Aorta (tissue), 5 donors: ENCODE results near the gene ASRGL1. TPM values are rescaled to one million over a fixed set of nuclear protein-coding genes. Genes with fewer than 3 reads are reported as not detected.
"Not testable (repeated sequence)": the region's sequence is repeated elsewhere in the genome, so short reads cannot be mapped to it uniquely, and the experiment has no call there.

ENCODE experiments used
- ATAC-seq: fragments of 200-7000 bp; cut with Tn5 transposase; one replicate; pipeline ENCODE4 v1.9.1; 2022; ENCODE audit warnings: moderate library complexity; ENCODE audit not compliant: low FRiP score
- DNase-seq, 2 donors: peaks; one replicate each; pipeline ENCODE4 v3.0.0-alpha.2; 2020
- H3K27ac ChIP-seq, 2 donors: one replicate each; pipeline ENCODE4 v1.5.1; 2013; ENCODE audit warnings: low read length in 2 of 2, mild to moderate bottlenecking in 2 of 2, moderate library complexity in 2 of 2, control low read depth in 1 of 2, inconsistent platforms in 1 of 2, low read depth in 1 of 2
- H3K27me3 ChIP-seq, 2 donors: one replicate each; pipeline ENCODE4 v1.6.1; 2013; ENCODE audit warnings: control low read depth in 1 of 2, low read length in 1 of 2, mild to moderate bottlenecking in 1 of 2, moderate library complexity in 1 of 2; ENCODE audit not compliant: insufficient read depth in 2 of 2, control insufficient read depth in 1 of 2
- H3K36me3 ChIP-seq, 2 donors: one replicate each; pipeline ENCODE4 v1.6.1; 2013; ENCODE audit warnings: control low read depth in 1 of 2, low read length in 1 of 2, mild to moderate bottlenecking in 1 of 2; ENCODE audit not compliant: insufficient read depth in 2 of 2, control insufficient read depth in 1 of 2
- H3K4me1 ChIP-seq, 2 donors: one replicate each; pipeline ENCODE4 v1.6.1; 2013; ENCODE audit warnings: low read length in 2 of 2, control low read depth in 1 of 2, mild to moderate bottlenecking in 1 of 2, moderate library complexity in 1 of 2; ENCODE audit not compliant: insufficient read depth in 2 of 2, control insufficient read depth in 1 of 2
- H3K4me3 ChIP-seq, 2 donors: one replicate each; pipeline ENCODE4 v1.5.1; 2013; ENCODE audit warnings: low read length in 2 of 2, control low read depth in 1 of 2, mild to moderate bottlenecking in 1 of 2
- H3K9me3 ChIP-seq: one replicate; pipeline ENCODE4 v1.6.1; 2013; ENCODE audit warnings: mild to moderate bottlenecking, low read length; ENCODE audit not compliant: control insufficient read depth
- WGBS, 2 donors: extraction: QIAGEN DNeasy Blood & Tissue Kit; methylation state at CpG; one replicate each; pipeline ENCODE4 v1.1.7; 2013; 5-methylcytosine and 5-hydroxymethylcytosine counted together
- intact Hi-C, 2 donors: fragments of 100-400 bp; cut with DNase I; formaldehyde crosslinking; loops; one replicate each; pipeline versions ENCODE4 v1.14.2 to v1.15.0; 2022
- polyA plus RNA-seq, 2 donors: library from polyadenylated mRNA; stranded (reverse); fragments of 200-250 nt; gene quantifications; one replicate each; pipeline ENCODE4 v1.2.3, GENCODE V29; 2013
- total RNA-seq, 2 donors: library from RNA; stranded (reverse); fragmentation: NEBNext Ultra II Directional; extraction: Animal tissue kit (Norgen Biotek cat#: 25700); gene quantifications; one replicate each; pipeline ENCODE4 v1.2.1, GENCODE V29; 2021
- donor health status: healthy with polysubstance abuse.
- donor health status: Bipolar disorder and iron deficiency.
- donor health status: DM: no; HTN: no; CAD: no.
- donor health status: DM: no; HTN: no; CAD: no.
- donor health status: DM: yes; HTN: yes; CAD: no.

ASRGL1 gene
- total and polyA plus RNA-seq, 4 donors: 3.0 to 10.8 (median 5.8) TPM

DNA sequence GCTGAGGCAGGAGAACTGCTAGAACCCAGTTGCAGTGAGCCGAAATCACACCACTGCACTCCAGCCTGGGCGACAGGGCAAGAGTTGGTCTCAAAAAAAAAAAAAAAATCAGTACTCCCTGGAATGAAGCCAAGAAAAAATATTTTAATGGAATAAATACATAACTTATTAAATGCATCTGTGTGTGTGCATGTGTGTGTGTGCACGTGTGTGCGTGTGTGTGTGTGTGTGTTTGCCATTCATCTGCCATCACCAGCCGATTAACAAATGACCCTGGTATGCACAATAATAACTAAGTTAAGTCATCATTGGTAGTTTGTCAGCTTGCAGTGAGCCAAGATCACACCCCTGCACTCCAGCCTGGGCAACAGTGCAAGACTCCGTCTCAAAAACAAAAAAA, 46.6 kb downstream of the ASRGL1 start:
- Histone ChIP-seq H3K4me3 (no peak overlapping the region), H3K4me1 (no peaks in the 10 kb centered on the region), H3K27me3 (no peaks in the 10 kb centered on the region), H3K36me3 (no peaks in the 10 kb centered on the region), H3K9me3 (no peaks in the 10 kb centered on the region), H3K27ac (no peak overlapping the region)
- WGBS, 2 donors: 28 to 45% methylated on average over 6 of the region's 6 CpGs
- DNase-seq (no peak), ATAC-seq (no peak)
- intact Hi-C loops: loop anchor here in 1 of 2 donors (5.0 kb wide), 1 partner anchor 478 kb away; no protein-coding TSS in a partner anchor

DNA sequence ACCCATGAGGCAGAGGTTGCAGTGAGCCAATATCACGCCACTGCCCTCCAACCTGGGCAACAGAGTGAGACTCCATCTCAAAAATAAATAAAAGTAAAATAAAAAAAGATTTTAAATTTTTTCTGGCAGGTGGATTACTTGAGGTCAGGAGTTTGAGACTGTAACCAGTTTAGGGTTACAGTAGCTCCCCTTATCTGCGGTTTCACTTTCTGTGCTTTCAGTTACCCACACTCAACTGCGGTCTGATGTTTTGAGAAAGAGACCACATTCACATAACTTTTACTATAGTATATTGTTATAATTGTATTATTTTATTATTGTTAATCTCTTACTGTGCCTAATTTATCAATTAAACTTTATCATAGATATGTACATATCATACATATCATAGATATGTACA, 48.8 kb downstream of the ASRGL1 start:
- intact Hi-C loops, ATAC-seq, H3K36me3 ChIP-seq, H3K27ac ChIP-seq, H3K27me3 ChIP-seq, DNase-seq, H3K9me3 ChIP-seq, H3K4me3 ChIP-seq, H3K4me1 ChIP-seq: not testable (repeated sequence)
- WGBS, 2 donors: 91 to 94% methylated on average over 3 of the region's 3 CpGs

DNA sequence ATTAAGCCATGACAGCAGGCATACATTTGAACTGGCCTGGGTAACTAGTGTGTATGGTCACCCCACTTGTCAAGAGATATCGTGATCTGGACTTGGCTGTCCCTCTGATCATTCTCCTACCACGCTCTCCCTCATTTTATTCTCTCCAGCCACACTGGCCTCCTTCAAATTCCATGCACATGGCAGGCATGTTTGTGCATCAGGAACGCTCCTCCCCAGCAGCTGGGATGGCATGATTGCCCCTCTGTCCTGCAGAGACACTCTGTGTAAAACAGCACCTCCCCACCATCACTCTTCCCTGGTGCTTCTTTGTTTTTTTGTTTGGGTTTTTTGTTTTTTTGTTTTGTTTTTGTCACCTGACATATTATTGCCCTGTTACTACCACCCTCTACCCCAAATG, 50.1 kb downstream of the ASRGL1 start:
- ATAC-seq: no peak

GRCh38 chr11:62388999-62389398, 51.8 kb downstream of the ASRGL1 start:
- H3K9me3 ChIP-seq: no peaks in the 10 kb centered on the region
- H3K4me3 ChIP-seq: no peak overlapping the region
- no peak overlapping the region for H3K27ac ChIP-seq
- ATAC-seq (no peak), DNase-seq (no peak)
- H3K36me3 ChIP-seq: no peaks in the 10 kb centered on the region
- H3K4me1 ChIP-seq: no peaks in the 10 kb centered on the region
- 77% methylated on average over 11 of the region's 11 CpGs for WGBS, 2 donors
- intact Hi-C loops: no loop called here
- H3K27me3 ChIP-seq: no peaks in the 10 kb centered on the region

More for the DNA sequence above, 50.1 kb downstream of the ASRGL1 start:
- Histone ChIP-seq H3K4me1 (no peaks in the 10 kb centered on the region), H3K27ac (no peak overlapping the region), H3K9me3 (no peaks in the 10 kb centered on the region), H3K36me3 (no peaks in the 10 kb centered on the region), H3K4me3 (no peak overlapping the region), H3K27me3 (no peaks in the 10 kb centered on the region)
- 89 to 93% methylated on average over 3 of the region's 3 CpGs for WGBS, 2 donors
- intact Hi-C loops: no loop called here
- no peak for DNase-seq

GRCh38 chr11:62390237-62390636, 53.0 kb downstream of the ASRGL1 start:
- ATAC-seq (no peak), DNase-seq (no peak)

DNA sequence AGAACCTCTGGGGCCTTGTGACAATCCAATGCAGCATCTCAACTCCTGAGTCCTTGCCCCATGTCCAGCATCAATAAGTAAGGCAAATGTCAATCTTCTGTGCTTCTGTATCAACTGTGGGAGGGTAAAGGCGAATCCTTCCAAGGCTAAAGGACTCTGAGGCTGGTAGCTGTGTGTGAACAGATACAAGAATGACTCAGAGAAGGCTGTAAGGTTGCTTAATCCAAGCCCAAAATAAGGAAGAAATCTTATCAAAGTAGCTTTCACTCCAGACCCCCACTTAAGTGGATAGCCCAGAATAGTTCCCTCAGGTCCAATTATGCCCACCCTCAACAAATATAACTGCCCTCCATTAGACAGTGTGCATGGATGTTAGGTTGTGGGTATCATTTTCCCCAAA, 53.5 kb downstream of the ASRGL1 start:
- intact Hi-C loops: loop anchor here in 1 of 2 donors (10.0 kb wide), 1 partner anchor 474 kb away; no protein-coding TSS in a partner anchor

More at GRCh38 chr11:62390237-62390636, 53.0 kb downstream of the ASRGL1 start:
- H3K27me3 ChIP-seq: no peaks in the 10 kb centered on the region
- H3K4me1 ChIP-seq: no peaks in the 10 kb centered on the region
- no peak overlapping the region for H3K4me3 ChIP-seq
- H3K27ac ChIP-seq: no peak overlapping the region
- H3K36me3 ChIP-seq: no peaks in the 10 kb centered on the region
- WGBS, 2 donors: 76 to 77% methylated on average over 5 of the region's 5 CpGs
- intact Hi-C loops: loop anchor here in 1 of 2 donors (10.0 kb wide), 1 partner anchor 475 kb away; no protein-coding TSS in a partner anchor
- no peaks in the 10 kb centered on the region for H3K9me3 ChIP-seq

GRCh38 chr11:62391642-62392425, 54.6 kb downstream of the ASRGL1 start:
- no peak for ATAC-seq
- WGBS, 2 donors: 87 to 89% methylated on average over 16 of the region's 16 CpGs
- H3K4me3 ChIP-seq: no peak overlapping the region
- H3K27me3 ChIP-seq: no peaks in the 10 kb centered on the region
- no peaks in the 10 kb centered on the region for H3K9me3 ChIP-seq
- no peak overlapping the region for H3K27ac ChIP-seq
- no peak for DNase-seq
- intact Hi-C loops: loop anchor here in 1 of 2 donors (10.0 kb wide), 1 partner anchor 473 kb away; no protein-coding TSS in a partner anchor
- no peaks in the 10 kb centered on the region for H3K4me1 ChIP-seq
- no peaks in the 10 kb centered on the region for H3K36me3 ChIP-seq

More for the DNA sequence above, 53.5 kb downstream of the ASRGL1 start:
- Histone ChIP-seq H3K27me3 (no peaks in the 10 kb centered on the region), H3K4me1 (no peaks in the 10 kb centered on the region), H3K27ac (no peak overlapping the region), H3K4me3 (no peak overlapping the region), H3K36me3 (no peaks in the 10 kb centered on the region), H3K9me3 (no peaks in the 10 kb centered on the region)
- WGBS, 2 donors: 95 to 96% methylated on average over 1 of the region's 1 CpG
- DNase-seq (no peak), ATAC-seq (no peak)

GRCh38 chr11:62392506-62392905, 55.3 kb downstream of the ASRGL1 start:
- DNase-seq: no peak
- Histone ChIP-seq H3K4me1 (no peaks in the 10 kb centered on the region), H3K9me3 (no peaks in the 10 kb centered on the region), H3K36me3 (no peaks in the 10 kb centered on the region), H3K27ac (no peak overlapping the region), H3K27me3 (no peaks in the 10 kb centered on the region), H3K4me3 (no peak overlapping the region)
- 77 to 79% methylated on average over 3 of the region's 3 CpGs for WGBS, 2 donors
- ATAC-seq: no peak
- intact Hi-C loops: loop anchor here in 1 of 2 donors (10.0 kb wide), 1 partner anchor 472 kb away; no protein-coding TSS in a partner anchor
